AG08396 (cell line): ENCODE results near the gene SETD1B.
A peak's percentile ranks its signal among the peaks of the same experiment; 100 is the strongest.
"Not testable (repeated sequence)": the region's sequence is repeated elsewhere in the genome, so short reads cannot be mapped to it uniquely, and the experiment has no call there.

Source experiments
- DNase-seq: peaks from one replicate; pipeline ENCODE4 v3.0.0; 2012; ENCODE audit warnings: low spot score, mixed read lengths

The SETD1B gene

DNA sequence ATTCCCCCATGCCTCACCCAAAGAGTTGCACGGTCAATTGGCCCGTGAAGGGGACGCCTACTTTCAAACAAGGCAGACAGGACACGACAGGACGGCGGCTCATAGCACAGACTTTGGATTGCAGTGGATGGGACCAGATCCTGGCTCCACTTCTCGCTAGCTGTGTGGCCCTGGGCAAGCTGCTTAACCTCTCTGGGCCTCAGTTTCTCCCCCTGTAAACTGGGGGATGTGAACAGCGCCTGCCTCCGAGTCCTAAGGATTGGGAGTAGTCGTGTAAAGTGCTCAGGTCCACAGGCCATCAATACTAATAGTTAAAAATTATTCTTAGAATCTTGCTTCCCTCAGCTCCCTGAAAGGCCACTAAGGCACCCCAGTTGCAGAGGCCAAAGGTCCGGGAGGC lies 23.4 kb upstream of the SETD1B start:
- DNase-seq, result no peak

DNA sequence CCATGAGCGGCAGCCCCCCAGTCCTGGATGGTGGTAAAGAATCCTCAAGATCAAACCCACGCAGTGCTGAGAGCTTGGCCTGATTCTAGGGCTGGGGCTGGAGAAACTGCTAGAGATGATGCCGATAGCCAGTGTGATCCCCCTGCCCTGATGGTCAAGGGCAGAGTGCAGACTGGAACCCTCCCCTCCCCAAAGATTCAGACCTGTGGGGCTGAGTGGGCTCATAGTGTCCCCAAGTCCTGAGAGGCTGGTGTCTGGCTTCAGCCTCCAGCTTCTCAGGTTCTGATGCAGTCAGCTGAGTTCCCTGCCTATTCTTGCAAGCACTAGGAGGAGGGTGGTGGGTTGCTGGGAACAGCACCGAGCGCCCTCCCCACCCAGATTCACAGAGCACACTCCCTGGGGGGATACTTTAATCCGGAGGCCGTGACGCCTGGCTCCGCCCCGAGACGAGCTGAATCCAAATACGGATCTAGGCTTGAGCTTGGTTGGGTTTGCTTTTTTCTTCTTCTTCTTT lies 22.3 kb upstream of the SETD1B start:
- DNase-seq, result no peak

DNA sequence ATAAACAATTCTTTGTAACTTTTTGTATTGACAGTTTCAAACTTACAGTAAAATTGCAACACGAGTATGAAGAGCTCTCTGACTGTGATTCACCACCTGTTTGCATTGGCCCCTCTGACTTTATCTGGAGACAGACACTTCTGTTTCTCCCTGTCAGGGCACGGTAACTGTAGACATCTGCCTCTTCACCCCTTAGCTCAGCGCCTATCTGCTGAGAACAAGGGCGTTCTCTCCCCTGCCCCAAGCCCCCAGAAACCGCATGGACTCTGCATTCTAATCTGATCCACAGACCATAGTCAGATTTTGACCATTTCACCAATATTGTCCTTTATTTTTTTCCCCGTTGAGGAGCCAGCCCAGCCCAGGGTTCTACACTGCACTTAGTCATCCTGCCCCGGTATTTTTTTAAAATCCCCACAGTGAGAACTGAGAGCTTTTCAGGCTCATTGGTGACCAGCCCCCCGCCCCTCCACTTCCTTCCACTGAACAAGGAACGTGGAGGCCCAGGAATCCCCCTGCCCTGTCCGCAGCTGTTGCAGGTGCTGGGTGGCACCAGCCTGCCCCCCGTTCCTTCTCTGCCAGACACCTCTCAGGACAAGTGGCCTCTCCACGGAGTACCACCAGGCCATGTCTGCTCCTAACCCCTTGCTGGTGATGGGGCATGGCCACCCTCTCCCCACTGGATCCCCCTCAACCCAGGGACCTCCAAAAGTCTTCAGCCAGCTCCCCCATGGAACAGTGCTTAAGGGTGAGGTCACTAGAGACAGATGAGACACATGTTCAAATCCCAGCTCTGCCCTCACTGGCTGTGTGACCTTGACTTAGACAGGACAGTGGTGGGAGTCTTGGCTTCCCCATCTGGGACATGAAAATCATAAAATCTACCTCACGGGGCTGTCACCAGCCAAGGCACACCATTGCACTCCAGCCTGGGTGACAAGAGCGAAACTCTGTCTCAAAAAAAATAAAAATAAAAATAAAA lies 21.5 kb upstream of the SETD1B start:
- DNase-seq, result no peak

DNA sequence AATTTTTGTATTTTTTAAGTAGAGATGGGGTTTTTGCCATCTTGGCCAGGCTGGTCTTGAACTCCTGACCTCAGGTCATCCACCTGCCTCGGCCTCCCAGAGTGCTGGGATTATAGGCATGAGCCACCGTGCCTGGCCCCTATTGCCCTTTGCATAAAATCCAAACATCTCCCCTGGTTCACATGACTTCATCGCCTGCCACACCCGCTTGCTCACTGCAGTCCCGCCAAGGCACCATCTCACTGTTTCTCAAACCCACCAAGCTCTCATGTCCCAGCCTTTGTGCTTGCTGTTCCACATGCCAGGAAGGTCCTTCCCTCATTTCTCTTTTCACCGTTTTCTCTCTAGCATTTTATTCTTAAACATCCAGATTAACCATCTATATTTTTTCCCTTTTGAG lies 20.0 kb upstream of the SETD1B start:
- DNase-seq, result no peak

DNA sequence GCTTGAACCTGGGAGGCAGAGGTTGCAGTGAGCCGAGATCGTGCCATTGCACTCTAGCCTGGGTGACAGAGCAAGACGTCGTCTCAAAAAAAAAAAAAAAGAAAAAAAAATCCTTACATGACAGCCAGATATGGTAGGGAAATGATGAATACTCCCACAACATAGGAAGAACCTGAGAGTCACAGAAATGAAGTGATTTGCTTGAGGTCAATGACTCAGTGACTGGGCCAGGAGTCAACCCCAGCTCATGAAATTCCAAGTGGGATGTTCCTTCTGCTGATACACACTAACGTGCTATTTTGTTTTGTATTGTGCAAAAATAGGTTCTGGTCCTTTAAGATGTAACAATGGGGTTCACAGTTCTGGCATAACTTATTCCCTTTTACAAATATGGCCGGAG lies 19.3 kb upstream of the SETD1B start:
- peak; percentile 77 for DNase-seq

DNA sequence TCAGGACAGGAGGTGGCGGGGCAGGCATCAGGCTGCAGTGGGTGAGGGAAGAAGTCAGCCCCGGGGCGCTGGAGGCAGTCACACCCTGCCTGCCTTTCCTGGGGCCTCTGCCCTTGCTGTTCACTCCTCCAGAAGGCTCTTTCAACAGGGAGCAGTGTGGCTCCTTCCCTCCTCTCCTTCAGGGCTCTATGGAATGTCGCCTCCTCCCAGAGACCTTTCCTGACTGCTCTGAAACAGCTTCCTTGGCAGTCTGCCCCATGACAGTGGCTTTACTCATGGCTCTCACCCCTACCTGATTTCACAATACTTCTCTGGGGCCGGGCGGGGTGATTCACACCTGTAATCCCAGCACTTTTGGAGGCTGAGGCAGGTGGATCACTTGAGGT lies 17.4 kb upstream of the SETD1B start:
- peak; percentile 79 for DNase-seq

DNA sequence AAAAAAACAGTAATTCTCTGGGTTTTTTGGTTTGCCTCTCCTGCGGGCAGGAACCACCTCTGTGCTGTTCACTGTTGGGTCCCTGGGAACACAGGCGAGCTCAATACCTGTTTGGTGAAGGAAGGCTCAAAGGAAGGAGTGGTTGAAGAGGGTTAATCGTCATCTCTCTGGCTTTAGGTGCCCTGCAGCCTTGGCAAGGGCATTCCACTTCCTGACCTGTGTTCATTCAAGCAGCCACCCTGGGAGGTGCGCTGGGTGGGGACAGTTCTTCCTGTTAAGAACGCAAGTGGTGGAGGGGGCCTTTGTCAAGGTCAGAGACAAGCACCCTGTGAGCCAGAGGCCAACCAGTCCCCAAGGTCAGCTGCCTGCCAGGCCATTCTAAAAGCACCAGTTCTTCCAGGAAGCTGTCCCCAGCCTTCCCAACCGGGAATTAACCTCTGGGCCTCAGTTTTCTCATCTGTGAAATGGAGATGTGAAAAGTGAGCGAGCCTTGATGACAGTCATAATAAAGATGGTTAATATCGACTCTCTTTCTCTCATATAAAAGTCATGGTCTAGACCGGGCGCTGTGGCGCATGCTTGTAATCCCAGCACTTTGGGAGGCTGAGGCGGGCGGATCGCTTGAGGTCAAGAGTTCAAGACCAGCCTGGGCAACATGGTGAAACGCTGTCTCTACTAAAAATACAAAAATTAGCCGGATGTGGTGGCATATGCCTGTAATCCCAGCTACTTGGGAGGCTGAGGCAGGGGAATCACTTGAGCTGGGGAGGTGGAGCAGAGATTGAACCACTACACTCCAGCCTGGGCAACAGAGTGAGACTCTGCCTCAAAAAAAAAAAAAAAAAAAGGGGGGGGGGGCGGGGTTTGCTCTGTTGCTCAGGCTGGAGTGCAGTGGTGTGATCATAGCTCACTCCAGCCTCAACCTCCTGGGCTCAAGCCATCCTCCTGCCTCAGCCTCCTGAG lies 16.5 kb upstream of the SETD1B start:
- no peak for DNase-seq

DNA sequence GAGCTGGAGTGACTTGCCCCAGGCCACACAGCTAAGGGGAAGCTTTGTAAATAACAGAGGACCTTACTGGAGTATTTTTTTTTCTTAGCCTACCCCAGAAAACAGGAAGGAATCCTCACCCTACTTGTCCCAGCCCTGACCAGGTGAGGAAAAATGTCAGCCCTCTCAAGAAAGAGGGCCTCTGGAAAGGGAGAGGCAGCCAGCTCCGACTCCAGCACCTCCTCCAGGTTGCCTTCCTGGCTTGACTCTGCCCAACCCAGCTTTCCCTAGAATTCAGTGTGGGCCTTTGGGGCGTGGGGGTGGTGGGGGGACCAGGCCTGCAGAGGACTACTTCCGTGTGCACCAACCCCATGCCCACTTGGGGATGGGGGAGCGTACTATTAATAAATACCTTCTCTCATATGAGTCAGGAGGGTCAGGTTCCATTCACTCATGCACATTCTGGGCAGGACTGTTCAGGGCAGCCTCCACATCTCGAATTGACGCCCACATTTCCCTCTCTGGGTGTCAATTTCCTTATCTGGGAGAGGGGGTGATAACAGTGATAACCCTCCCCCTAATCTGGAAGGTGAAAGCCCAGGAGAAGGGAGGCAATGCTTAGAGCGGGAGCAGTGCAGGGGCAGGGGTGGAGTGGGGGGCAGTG lies 15.5 kb upstream of the SETD1B start:
- no peak for DNase-seq

DNA sequence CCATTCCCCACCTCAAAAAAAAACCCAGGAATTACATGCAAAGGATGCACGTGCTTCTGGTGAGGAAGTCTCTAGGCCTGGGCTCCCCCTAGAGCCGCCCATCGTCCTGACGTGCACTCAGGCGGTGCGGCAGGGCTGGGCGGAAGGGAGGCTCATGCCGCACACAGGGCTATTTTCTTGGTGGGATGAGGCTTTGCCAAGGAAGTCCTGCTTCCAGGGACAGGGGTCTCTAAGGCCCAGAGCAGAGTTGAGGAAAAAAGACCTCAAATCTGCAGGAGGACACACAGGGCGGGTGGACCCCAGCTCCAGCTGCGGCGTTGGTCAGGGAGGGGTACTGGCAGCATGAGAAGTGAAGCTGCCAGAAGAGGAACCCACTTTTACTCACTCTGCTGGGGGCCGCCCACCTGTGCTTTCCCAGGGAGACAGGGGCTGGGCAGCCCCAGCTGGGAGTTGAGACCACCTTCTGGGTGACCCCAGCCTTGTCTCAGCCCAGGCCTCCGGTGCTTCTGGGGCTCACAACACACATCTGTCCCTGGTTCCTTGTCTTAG lies 14.5 kb upstream of the SETD1B start:
- DNase-seq, result no peak

DNA sequence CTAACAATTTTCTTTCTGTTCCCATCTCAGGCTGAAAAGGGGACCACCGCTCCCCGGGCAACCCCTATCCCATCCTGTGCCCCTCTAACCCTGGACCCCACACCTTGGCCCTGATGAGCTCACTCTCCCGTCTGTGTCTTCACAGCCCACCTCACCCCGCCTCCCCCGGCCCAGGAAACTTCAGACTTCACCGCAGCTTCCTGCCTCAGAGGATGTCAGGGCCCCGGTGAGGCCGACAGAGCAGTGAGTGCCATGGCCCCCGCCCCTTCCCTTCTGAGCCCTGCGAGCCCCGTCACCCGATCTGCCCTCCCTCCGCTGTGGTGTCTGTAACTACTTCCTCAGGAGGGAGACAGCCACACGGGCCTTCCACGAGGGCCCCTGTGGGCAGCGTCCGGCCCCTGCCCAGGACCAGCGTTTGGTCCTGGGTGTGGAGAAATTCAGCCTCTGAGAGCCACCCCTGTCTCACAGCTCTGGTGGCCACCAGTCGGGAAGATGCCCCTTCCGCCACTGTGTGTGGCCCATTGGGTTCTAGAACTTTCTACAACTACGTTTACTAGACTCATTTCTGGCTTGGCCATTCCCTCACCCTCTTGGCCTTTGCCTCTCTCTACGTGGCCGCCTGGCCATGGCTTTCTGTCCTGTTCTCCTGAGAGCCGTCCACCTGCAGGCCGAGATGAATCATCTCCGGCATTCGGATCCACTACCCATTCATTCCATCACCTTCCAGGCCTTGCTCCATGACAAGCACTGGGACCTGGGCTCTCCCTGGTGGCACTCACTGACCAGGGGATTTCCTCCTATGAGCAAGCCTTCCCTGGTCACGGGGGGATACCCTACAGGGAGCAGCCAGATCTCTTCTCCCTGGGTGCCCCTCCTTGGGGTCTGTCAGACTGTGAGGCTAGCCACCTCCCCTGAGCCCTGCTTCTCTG lies 13.7 kb upstream of the SETD1B start:
- no peak for DNase-seq

DNA sequence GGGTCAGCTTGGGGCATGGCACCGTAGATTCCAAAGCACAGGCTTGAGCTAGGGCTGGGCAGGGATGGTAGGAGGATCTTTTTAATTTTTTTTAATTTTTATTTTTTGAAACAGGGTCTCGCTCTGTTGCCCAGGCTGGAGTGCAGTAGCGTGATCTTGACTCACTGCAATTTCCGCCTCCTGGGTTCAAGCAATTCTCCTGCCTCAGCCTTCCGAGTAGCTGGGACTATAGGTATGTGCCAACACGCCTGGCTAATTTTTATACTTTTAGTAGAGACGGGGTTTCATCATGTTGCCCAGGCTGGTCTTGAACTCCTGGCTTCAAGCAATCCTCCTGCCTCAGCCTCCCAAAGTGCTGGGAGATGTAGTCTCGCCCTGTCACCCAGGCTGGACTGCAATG lies 13.0 kb upstream of the SETD1B start:
- DNase-seq, result not testable (repeated sequence)

DNA sequence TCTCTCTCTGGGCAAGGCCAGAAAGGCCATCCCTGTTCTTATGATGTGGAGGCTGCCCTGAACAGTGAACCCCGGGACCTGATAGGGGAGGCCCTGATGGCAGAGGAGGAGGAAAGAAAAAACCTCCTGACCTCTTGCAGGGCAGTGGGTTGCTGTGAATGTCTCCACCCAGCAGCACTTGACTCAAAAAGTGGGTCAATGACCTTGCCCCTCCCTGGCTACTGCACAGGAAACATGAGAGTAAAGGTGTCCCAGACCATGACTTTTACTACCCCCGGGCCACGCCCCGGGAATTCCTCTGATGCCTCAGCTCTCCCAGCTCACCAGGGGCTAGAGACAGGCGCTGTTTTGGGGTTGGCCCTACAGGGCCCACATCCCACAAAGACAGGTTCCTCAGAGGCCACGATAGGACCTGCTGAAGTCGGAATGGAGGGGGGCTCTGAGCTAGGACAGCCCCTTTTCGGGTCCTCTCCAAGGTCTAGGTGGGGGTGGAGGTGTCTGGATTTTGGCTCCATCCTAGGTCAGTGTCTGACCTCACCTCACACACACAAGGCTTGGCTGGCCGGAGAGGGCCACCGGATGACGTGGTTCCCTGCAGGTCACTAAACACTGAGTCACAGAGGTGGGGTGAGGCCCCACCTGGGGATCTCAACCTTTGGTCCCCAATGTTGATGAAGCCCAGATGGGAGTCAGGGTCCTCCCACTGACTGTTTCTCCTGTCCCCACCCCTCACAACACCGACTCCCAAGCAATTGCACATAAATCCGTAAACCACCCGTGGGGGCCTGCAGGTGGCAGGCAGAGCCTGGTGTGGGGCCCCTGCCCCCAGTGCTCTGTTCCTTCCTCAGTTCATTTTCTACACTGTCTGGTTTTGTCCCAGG lies 11.9 kb upstream of the SETD1B start:
- no peak for DNase-seq

DNA sequence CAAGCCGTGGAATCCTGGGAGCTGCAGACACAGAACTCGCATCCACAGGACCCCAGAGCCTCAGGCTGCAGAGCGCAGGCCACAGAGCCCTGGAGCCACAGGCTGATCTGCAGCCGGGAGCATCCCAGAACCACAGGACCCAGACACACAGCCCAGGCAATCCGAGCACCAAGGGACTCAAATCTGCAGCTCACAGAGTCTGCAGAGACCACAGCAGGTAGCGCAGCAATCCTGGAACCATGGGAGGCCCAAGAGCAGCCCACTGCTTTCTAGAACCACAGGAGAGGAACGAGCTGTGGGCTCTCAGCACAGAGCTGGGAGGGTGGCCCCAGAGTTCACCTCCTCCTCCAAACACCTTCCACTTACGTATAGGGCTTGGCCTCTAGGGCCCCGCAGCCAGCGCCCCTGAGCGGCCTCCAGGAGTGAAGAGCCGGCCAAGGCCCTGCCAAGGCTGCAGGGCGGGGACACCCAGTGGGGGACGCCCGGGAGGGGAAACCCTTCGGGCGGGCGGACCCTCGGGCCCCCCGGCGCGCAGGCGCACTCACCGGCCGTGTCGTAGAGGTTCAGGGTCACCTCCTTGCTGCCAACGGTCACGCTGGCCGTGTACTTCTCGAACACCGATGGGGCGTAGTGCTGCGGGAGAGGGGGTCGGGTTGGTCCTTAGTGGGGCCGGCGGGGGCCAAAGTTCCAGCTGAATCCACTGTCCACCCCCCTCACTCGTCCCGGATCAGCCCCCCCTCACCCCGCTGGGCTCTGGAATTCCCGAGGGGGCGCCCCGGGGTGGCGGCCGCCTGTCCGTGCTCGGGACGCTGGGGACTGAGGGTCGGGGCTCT lies 11.0 kb upstream of the SETD1B start:
- DNase-seq, result no peak

DNA sequence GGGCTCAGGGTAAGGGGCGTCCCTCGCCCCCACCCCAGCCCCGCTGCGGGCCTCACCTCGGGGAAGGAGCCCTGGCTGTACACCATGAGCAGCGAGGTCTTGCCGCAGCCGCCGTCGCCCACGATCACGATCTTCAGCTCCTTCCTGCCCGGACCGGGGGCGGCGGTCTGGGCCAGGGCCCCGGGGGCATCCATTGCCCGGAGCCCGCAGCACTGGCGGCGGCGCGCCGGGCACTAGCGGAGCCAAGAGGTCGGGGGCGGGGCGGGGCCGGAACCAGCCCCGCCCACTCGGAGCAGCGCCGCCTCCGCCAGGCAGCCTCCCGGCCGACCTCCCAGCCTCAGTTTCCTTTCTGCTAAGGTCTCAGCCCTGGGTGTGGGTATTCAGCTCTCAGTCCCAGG lies 10.4 kb upstream of the SETD1B start, which contains the start of gene RHOF:
RHOF (minus strand) TSS at position 249 of the 398 bp plus-strand sequence; CDS start at position 194, 55 bp downstream.
- peak; percentile 67 for DNase-seq

DNA sequence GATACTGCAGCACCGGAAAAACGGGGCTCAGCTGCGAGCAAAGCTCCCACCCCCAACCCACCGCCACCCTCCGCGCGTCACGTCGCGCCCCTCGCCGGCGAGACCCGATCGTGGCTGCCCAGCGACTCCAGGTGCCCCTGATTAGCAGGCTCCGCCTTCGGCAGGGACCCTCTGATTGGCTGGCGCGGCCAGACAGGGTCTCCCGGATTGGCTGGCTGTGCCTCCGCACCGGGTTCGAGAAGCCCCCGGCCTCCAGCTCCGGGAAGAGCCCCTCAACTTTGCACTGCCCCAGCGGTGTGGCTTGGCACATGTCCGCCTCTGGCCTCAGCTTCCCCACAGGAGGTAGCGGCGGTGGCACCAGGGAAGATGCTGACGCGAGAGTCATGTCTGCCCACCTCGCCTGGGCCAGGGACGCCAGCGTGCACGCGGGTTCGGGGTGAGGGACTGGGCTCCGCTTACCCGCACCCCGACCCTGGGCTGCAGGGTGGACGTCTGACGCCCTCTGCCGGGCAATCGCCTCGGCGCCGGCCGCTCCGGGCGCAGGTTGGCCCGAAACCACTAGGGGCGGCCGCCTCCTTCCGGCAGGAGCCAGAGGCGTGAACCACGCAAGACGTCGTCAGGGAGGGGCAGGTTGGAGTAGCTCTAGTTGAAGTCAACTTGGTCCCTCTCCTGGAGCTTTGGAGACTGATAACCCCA lies 9.8 kb upstream of the SETD1B start:
- peak; percentile 92 for DNase-seq

DNA sequence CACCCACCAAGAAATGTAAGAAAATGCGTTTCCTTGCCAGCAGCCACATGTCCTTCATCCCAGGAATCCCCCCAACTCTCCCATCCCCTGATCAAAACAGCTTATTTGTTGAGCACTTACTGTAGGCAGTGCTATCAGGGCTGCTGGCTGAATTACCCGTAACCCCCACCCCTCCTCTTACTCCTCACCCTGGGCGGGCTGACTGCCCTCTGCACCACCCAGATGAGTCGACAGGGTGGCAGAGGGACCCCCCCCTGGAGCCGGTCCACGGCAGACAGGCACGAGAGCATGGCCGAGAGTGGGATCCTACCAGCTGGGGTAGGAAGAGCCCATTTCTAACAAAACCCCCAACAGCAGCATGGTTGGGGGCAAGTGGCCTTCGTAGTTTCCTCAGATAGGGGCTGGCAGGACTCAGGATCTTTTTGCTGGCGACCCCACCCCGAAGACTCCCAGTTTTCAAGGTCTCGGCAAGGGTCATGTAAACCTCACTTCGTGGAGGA lies 9.2 kb upstream of the SETD1B start:
- peak; percentile 42 for DNase-seq
